HEK293 (cell line): ENCODE data around the gene KLHL17.

Experiments
- BCL11B ChIP-seq: fragments of 450-650 bp; formaldehyde crosslinking; IDR thresholded peaks from 2 replicates; pipeline ENCODE4 v1.5.1; 2016; ENCODE audit warnings: low read depth, missing biosample characterization, missing genetic modification characterization
- EGR2 ChIP-seq: fragments of 450-650 bp; formaldehyde crosslinking; IDR thresholded peaks from 2 replicates; pipeline ENCODE4 v1.5.1; 2016; ENCODE audit warnings: low read depth, missing biosample characterization, missing genetic modification characterization
- KLF10 ChIP-seq: fragments of 450-650 bp; IDR thresholded peaks from 2 replicates; pipeline ENCODE4 v1.5.1; 2018; ENCODE audit warnings: missing biosample characterization, mild to moderate bottlenecking, missing genetic modification characterization
- TCF7L2 ChIP-seq: IDR thresholded peaks from 2 replicates; pipeline ENCODE4 v1.6.1; 2011; ENCODE audit warnings: low read depth, mild to moderate bottlenecking, inconsistent platforms, low read length, moderate library complexity, borderline replicate concordance
- WT1 ChIP-seq: fragments of 450-650 bp; formaldehyde crosslinking; IDR thresholded peaks from 2 replicates; pipeline ENCODE4 v1.5.1; 2016; ENCODE audit warnings: missing biosample characterization, missing genetic modification characterization
- ZBTB10 ChIP-seq: fragments of 450-650 bp; formaldehyde crosslinking; IDR thresholded peaks from 2 replicates; pipeline ENCODE4 v1.5.1; 2016; ENCODE audit warnings: missing biosample characterization, missing genetic modification characterization
- ZNF133 ChIP-seq: fragments of 450-650 bp; formaldehyde crosslinking; IDR thresholded peaks from 2 replicates; pipeline ENCODE4 v1.5.1; 2016; ENCODE audit warnings: missing biosample characterization, missing genetic modification characterization
- ZNF16 ChIP-seq: fragments of 450-650 bp; formaldehyde crosslinking; IDR thresholded peaks from 2 replicates; pipeline ENCODE4 v1.5.1; 2016; ENCODE audit warnings: low read depth, missing biosample characterization, missing genetic modification characterization
- ZNF214 ChIP-seq: fragments of 450-650 bp; formaldehyde crosslinking; IDR thresholded peaks from 2 replicates; pipeline ENCODE4 v1.5.1; 2017; ENCODE audit warnings: missing biosample characterization, mild to moderate bottlenecking, missing genetic modification characterization, borderline replicate concordance
- ZNF391 ChIP-seq: fragments of 450-650 bp; formaldehyde crosslinking; IDR thresholded peaks from 2 replicates; pipeline ENCODE4 v1.5.1; 2016; ENCODE audit warnings: low read depth, missing biosample characterization, missing genetic modification characterization, borderline replicate concordance
- ZNF449 ChIP-seq: fragments of 450-650 bp; formaldehyde crosslinking; IDR thresholded peaks from 2 replicates; pipeline ENCODE4 v1.5.1; 2017; ENCODE audit warnings: missing biosample characterization, mild to moderate bottlenecking, missing genetic modification characterization, moderate library complexity
- ZNF518A ChIP-seq: fragments of 450-650 bp; formaldehyde crosslinking; conservative IDR thresholded peaks from 2 replicates; pipeline ENCODE4 v1.5.1; 2016; ENCODE audit warnings: low read depth, missing biosample characterization, missing genetic modification characterization
- ZNF555 ChIP-seq: fragments of 450-650 bp; formaldehyde crosslinking; conservative IDR thresholded peaks from 2 replicates; pipeline ENCODE4 v1.5.1; 2017; ENCODE audit warnings: missing biosample characterization, mild to moderate bottlenecking, missing genetic modification characterization, inconsistent platforms
- ZNF610 ChIP-seq: fragments of 450-650 bp; formaldehyde crosslinking; IDR thresholded peaks from 2 replicates; pipeline ENCODE4 v1.5.1; 2016; ENCODE audit warnings: missing biosample characterization, missing genetic modification characterization, borderline replicate concordance
- ZNF624 ChIP-seq: fragments of 450-650 bp; formaldehyde crosslinking; IDR thresholded peaks from 2 replicates; pipeline ENCODE4 v1.5.1; 2017; ENCODE audit warnings: missing biosample characterization, missing genetic modification characterization
- ZNF645 ChIP-seq: fragments of 450-650 bp; formaldehyde crosslinking; IDR thresholded peaks from 2 replicates; pipeline ENCODE4; 2016; ENCODE audit warnings: missing biosample characterization, missing genetic modification characterization
- ZNF660 ChIP-seq: fragments of 450-650 bp; IDR thresholded peaks from 2 replicates; pipeline ENCODE4 v1.5.1; 2018; ENCODE audit warnings: missing biosample characterization, mild to moderate bottlenecking, missing genetic modification characterization
- ZNF677 ChIP-seq: fragments of 450-650 bp; IDR thresholded peaks from 2 replicates; pipeline ENCODE4 v1.5.0; 2018; ENCODE audit warnings: missing biosample characterization, mild to moderate bottlenecking, missing genetic modification characterization, moderate library complexity
- ZNF76 ChIP-seq: fragments of 450-650 bp; formaldehyde crosslinking; IDR thresholded peaks from 2 replicates; pipeline ENCODE4; 2016; ENCODE audit warnings: low read depth, missing biosample characterization, missing genetic modification characterization, borderline replicate concordance
- ZNF776 ChIP-seq: fragments of 450-650 bp; formaldehyde crosslinking; IDR thresholded peaks from 2 replicates; pipeline ENCODE4 v1.5.0; 2017; ENCODE audit warnings: missing biosample characterization, missing genetic modification characterization, borderline replicate concordance
- ZNF785 ChIP-seq: fragments of 450-650 bp; formaldehyde crosslinking; IDR thresholded peaks from 2 replicates; pipeline ENCODE4 v1.5.1; 2016; ENCODE audit warnings: missing biosample characterization, missing genetic modification characterization
- ZNF837 ChIP-seq: fragments of 450-650 bp; formaldehyde crosslinking; IDR thresholded peaks from 2 replicates; pipeline ENCODE4 v1.5.1; 2016; ENCODE audit warnings: missing biosample characterization, missing genetic modification characterization
- ZSCAN18 ChIP-seq: fragments of 450-650 bp; formaldehyde crosslinking; IDR thresholded peaks from 2 replicates; pipeline ENCODE4 v1.5.1; 2016; ENCODE audit warnings: missing biosample characterization, missing genetic modification characterization
- ZSCAN5A ChIP-seq: fragments of 450-650 bp; formaldehyde crosslinking; IDR thresholded peaks from 2 replicates; pipeline ENCODE4 v1.5.1; 2016; ENCODE audit warnings: missing biosample characterization, missing genetic modification characterization

The KLHL17 gene

GRCh38 chr1:941588-942383 lies 18.6 kb upstream of the KLHL17 start (continued):
- TF ChIP-seq BCL11B (tag by site-specific recombination) (peak; percentile 53; the same call in 1 of the 2 replicates), ZNF837 (tag by site-specific recombination) (no peak), ZNF449 (tag by site-specific recombination) (peak; percentile 58; the same call in 1 of the 2 replicates), ZNF776 (tag by site-specific recombination) (no peak), ZNF518A (tag by site-specific recombination) (no peak), ZNF214 (tag by site-specific recombination) (no peak), ZNF76 (tag by site-specific recombination) (peak; percentile 10; the same call in 1 of the 2 replicates), ZNF133 (tag by site-specific recombination) (no peak), ZSCAN18 (tag by site-specific recombination) (0 out of 2 replicates have a peak, but pooled peaks have one; percentile 38), KLF10 (tag by site-specific recombination) (peak; percentile 98), TCF7L2 (peak; percentile 90), ZNF660 (peak; percentile 94), ZNF645 (tag by site-specific recombination) (no peak), ZNF677 (no peak), ZSCAN5A (tag by site-specific recombination) (no peak), ZBTB10 (peak; percentile 97), ZNF610 (tag by site-specific recombination) (no peak), EGR2 (tag by site-specific recombination) (peak; percentile 69), ZNF624 (tag by site-specific recombination) (no peak), ZNF785 (no peak), ZNF16 (tag by site-specific recombination) (no peak), ZNF555 (no peak), ZNF391 (tag by site-specific recombination) (peak; percentile 24; the same call in 1 of the 2 replicates), WT1 (tag by site-specific recombination) (peak; percentile 65)
